GM12864 (cell line): ENCODE measurements around the gene EYS.
"Not testable (repeated sequence)": the region's sequence is repeated elsewhere in the genome, so short reads cannot be mapped to it uniquely, and the experiment has no call there.

Experiments used
- DNase-seq: peaks from one replicate; pipeline ENCODE4 v3.0.0-alpha.2; 2011; ENCODE audit warnings: low read depth
- H3K4me3 ChIP-seq: 2 replicates; pipeline ENCODE4 v1.5.1; 2011; ENCODE audit warnings: mild to moderate bottlenecking, low read depth, low read length, control low read depth
- TF ChIP-seq, protein P1 (sequence below): IDR thresholded peaks from 2 replicates; pipeline ENCODE4 v1.5.1; 2011; ENCODE audit warnings: low read depth, mild to moderate bottlenecking, moderate library complexity, low read length, control low read depth, inconsistent platforms; ENCODE audit errors: missing control alignments

EYS gene

DNA sequence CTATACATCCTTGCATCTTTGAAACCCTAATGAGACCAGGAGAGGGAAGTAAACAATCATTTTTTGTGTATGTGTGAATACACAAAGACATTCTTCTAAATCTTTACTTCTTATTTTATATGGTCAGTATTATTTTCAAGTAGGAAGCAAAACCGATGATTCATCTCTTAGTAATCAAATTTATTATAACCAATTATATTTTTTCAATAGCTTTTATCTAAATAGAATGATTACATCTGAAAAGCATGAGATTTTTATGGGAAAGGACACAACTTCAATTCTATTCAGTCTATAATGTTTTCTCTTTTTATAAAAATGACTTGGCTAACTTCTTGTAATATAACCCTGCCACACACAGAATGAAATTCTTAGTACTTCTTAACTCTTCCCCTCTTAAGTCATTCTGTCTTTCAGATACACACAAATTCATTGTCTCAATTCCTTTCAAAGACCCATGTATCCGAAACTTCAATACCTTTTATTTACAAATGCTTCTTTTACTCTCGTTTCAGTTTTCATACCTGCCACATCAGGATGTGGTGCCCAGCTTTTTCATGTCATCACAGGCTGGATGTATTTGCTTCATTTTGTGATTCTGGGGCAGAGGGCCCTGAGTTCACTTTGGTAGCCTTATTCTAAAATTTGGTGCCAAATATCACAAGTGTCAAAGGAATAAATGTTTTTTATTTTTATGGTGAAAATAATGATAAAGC is 1844.4 kb downstream of the EYS start:
- no peak for DNase-seq
- no peak overlapping the region for H3K4me3 ChIP-seq
- TF ChIP-seq, protein P1, sequence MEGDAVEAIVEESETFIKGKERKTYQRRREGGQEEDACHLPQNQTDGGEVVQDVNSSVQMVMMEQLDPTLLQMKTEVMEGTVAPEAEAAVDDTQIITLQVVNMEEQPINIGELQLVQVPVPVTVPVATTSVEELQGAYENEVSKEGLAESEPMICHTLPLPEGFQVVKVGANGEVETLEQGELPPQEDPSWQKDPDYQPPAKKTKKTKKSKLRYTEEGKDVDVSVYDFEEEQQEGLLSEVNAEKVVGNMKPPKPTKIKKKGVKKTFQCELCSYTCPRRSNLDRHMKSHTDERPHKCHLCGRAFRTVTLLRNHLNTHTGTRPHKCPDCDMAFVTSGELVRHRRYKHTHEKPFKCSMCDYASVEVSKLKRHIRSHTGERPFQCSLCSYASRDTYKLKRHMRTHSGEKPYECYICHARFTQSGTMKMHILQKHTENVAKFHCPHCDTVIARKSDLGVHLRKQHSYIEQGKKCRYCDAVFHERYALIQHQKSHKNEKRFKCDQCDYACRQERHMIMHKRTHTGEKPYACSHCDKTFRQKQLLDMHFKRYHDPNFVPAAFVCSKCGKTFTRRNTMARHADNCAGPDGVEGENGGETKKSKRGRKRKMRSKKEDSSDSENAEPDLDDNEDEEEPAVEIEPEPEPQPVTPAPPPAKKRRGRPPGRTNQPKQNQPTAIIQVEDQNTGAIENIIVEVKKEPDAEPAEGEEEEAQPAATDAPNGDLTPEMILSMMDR: no peak

DNA sequence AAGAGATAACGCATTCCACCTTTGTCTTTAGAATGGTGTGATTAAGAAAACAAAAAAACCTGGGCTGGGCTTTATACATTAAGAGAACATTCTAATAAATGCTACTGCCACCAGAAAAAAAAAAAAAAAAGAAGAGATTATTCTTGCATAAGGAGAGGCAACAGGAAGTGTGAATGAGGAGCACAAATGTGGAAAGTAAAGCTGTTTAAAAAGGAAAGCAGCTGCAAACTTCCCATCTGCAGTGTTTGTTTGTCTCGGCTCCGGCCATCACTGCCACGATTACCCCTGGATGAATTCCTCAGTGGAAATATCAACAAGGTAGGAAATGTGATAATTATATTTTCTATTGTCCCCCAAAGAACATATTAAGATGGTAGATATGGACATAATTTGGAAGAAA is 1847.5 kb downstream of the EYS start:
- no peak overlapping the region for H3K4me3 ChIP-seq
- TF ChIP-seq, protein P1: no peak
- no peak for DNase-seq

DNA sequence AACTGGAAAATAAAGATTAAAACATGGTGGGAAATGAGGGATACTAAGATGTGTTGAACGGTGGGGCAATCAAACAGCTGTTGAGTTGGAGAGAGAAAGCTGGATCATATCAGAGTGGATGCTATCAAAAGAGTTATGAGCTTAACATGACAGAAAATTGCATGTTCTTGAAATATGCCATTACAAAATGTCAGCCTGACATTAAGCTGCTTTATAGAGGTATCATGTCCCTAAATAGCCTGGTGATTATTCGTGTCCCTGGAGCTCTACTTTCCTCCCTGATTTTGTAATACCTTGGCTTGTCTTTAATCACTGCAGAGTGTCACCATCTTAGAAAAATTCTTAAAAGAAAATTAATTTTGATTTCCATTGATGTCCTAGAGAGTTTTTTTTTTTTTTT is 1848.3 kb downstream of the EYS start:
- TF ChIP-seq, protein P1: no peak
- no peak for DNase-seq

DNA sequence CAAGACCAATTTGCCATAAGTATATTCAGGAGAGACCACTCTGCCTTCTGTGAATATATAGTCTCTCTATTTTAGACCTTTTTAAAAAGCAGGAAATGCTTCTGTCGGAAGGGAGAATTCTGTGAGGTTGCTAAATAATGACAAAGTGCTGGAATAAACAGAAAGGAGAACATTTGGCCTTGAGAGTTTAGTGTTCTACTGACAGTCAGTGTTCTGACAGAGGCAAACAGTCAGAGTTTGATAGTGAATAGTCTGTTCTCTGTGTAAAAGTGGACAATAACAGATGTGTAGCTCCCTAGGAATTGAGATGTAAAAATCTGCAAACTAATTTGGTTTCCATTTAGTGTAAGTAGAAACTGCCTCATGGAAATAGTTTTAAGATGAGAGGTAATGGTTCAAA is 1850.8 kb downstream of the EYS start:
- TF ChIP-seq, protein P1: no peak
- no peak overlapping the region for H3K4me3 ChIP-seq
- DNase-seq: no peak

More for the DNA sequence above, 1848.3 kb downstream of the EYS start:
- no peak overlapping the region for H3K4me3 ChIP-seq

DNA sequence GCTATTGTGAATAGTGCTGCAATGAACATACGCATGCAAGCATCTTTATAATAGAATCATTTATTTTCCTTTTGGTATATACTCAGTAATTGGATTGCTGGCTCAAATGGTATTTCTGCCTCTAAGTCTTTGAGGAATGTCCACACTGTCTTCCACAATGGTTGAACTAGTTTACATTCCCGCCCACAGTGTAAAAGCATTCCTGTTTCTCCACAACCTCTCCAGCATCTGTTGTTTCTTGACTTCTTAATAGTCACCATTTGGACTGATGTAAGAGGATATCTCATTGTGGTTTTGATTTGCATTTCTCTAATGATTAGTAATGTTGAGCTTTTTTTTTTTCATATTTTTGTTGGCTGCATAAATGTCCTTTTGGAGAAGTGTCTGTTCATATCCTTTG is 1862.7 kb downstream of the EYS start:
- TF ChIP-seq, protein P1: no peak
- H3K4me3 ChIP-seq: no peak overlapping the region
- no peak for DNase-seq

DNA sequence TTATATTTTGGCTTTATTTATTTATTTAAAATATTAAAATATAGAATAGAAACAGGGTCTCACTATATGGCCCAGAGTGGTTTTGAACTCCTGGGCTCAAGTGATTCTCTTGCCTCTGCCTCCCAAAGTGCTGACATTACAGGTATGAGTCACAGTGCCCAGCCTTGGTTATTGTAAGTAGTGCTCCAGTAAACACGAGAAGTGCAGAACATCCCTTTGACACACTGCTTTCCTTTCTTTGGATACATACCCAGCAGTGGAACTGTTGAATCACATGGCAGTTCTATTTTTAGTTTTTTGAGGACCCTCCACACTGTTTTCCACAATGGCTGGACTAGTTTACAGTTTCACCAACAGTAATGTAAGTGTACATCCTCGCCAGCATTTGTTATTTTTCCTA is 1867.5 kb downstream of the EYS start:
- DNase-seq: no peak

DNA sequence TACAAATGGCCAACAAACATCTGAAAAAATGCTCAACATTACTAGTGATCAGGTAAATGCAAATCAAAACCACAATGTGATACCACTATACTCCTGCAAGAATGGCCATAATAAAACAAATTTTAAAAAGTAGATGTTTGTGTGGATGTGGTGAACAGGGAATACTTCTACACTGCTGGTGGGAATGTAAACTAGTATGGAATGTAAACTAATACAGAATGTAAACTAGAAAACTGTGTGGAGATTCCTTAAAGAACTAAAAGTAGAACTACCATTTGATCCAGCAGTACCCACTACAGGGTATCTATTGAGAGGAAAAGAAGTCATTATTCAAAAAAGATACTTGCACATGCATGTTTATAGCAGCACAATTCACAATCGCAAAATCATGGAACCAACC is 1878.3 kb downstream of the EYS start:
- H3K4me3 ChIP-seq, DNase-seq: not testable (repeated sequence)

More for the DNA sequence above, 1867.5 kb downstream of the EYS start:
- no peak overlapping the region for H3K4me3 ChIP-seq
- TF ChIP-seq, protein P1: no peak
